GM12891 (cell line): ENCODE measurements around the gene PCNT.

ENCODE experiments used
- PAX5 ChIP-seq: IDR thresholded peaks from 2 replicates; pipeline ENCODE4 v1.6.1; 2011; ENCODE audit warnings: low read length, moderate library complexity, mild to moderate bottlenecking; ENCODE audit not compliant: insufficient read depth, severe bottlenecking
- POLR2A ChIP-seq: IDR thresholded peaks from 2 replicates; pipeline ENCODE4 v1.6.1; 2011; ENCODE audit warnings: low read depth, low read length, control low read depth
- POLR2AphosphoS5 ChIP-seq: IDR thresholded peaks from 2 replicates; pipeline ENCODE4 v1.6.1; 2011; ENCODE audit warnings: low read depth, low read length, control low read depth
- POU2F2 ChIP-seq: IDR thresholded peaks from 2 replicates; pipeline ENCODE4 v1.6.1; 2011; ENCODE audit warnings: low read depth, mild to moderate bottlenecking, control low read depth, low read length, moderate library complexity
- SPI1 ChIP-seq: IDR thresholded peaks from 2 replicates; pipeline ENCODE4 v1.6.1; 2011; ENCODE audit warnings: low read depth, low read length, control low read depth
- TAF1 ChIP-seq: IDR thresholded peaks from 2 replicates; pipeline ENCODE4 v1.6.1; 2011; ENCODE audit warnings: low read depth, low read length, control low read depth

DNA sequence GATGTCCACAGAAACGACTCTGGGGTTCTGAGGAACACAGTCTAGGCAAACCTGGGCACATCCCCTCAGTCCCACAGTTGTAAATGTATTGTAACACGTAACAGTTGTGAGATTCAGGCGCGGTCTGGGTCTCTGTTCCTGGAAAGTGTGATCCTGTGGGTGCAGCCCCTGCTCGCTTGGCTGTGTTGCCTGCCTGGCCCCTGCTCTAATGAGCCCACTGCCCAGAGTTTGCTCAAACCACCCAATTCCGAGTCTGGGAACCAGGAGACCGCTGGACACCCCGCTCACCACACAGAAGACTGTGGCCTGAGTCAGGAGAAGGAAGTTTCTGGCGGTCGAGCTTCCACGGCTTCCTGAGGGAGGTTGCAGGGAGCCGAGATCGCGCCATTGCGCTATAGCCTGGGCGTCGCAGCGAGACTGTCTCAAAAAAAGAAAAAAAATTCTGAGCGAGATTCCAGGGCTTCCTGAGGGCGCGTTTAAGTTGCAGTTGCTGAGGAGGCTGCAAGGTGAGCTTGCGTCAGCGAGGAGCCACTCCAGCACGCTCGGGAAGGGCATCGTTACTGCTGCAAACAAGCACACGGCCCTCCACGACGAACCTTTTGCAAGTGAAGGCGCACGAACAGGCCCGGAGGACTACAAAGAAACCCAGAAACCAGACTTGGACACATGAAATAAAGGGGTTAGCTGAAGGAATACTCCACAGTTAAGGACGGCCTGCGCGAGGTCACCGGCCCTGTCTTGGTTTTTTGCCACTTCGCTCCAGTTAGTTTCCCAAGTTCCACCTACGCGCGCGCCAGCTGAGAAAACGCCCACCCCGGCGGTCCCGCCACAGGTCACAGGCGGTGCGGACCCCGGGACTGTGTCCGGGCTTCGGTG lies 1.4 kb upstream of the PCNT start:
- TF ChIP-seq SPI1 (no peak), POLR2AphosphoS5 (no peak; the same call in 1 of the 2 replicates), POLR2A (no peak), TAF1 (no peak), POU2F2 (no peak), PAX5 (no peak)
